IPS-11a (cell line): ENCODE measurements around the gene REL.
"Not testable (repeated sequence)": the region's sequence is repeated elsewhere in the genome, so short reads cannot be mapped to it uniquely, and the experiment has no call there.

Experiments used
- H3K4me3 ChIP-seq: one replicate; pipeline ENCODE4 v1.5.1; 2013; ENCODE audit warnings: low read depth, low read length, control low read depth

The REL gene

DNA sequence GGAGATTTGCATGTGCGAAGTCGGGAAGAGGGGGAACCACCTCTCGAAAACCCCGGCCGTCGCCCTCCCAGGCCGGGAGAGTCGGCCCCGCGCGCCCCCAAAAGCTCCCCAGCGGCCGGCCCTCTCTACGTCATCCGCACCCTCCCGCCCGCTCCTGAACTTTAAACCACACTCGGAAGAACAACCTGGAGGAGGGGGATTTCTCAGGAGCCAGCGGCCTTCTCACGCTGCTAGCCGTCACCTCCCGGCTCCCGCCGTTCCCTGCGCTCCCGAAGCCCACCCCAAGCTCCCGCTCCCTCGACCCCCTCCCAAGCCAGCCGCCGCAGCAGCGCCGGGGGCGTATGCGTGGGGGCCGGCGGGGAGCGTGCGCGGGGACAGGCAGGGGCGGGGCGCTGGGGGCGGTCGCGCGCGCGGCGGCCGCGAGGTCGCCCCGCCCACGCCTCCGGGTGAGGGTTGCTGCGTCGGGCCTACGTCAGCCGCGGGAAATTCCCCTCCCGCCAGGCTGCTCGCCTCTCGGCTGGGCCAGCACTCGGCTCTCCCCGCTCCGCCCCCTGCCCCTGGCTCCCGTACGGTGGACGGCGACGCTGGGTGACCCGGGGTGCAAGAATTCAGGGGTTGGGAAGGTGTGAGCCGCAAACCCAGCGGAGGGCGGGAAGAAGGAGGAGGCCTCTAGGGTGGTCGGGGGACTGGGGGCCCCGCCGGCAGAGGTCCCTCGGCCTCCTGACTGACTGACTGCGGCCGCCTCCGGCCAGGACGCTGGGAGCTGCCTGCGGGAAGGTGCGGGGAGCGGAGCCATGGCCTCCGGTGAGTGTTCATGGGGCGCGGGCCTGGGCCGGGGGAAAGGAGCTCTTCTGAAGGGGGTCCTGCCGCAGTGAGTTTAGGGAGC, at the start of gene REL:
TSS of gene REL (plus strand) at position 528 of the 886 bp plus-strand sequence. CDS start at position 795, 267 bp downstream.
- H3K4me3 ChIP-seq, result peak within 1 kb of the TSS; percentile 78

- H3K4me3 ChIP-seq, result no peak overlapping the region
These were observed 49.5 kb upstream of the REL start for GRCh38 chr2:60831921-60832320.

GRCh38 chr2:60832621-60833020, 48.8 kb upstream of the REL start:
- H3K4me3 ChIP-seq, result no peak overlapping the region

DNA sequence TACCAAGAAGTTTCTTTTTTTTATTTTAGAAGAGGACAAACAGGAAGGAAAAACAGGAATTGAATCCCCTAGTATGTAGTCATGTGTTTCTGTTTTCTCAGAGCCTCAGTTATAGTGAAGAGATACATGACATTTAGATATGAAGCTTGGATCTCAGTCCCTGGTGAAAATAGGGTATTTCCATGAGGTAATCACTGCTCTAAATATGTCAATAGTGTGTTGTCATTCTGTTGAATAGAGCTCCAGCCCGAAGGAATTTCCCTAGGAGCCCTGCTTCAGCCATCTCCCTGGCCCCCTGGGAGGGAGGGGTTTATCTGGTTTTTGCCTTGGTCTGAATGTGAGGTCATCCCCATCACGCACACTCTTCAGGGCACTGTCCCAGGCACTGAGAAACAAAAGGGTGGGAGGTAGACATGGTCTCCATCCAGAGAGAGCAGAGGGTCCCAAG, 47.1 kb upstream of the REL start:
- no peak overlapping the region for H3K4me3 ChIP-seq

- no peak overlapping the region for H3K4me3 ChIP-seq
These were observed 44.9 kb upstream of the REL start for GRCh38 chr2:60836491-60836890.

DNA sequence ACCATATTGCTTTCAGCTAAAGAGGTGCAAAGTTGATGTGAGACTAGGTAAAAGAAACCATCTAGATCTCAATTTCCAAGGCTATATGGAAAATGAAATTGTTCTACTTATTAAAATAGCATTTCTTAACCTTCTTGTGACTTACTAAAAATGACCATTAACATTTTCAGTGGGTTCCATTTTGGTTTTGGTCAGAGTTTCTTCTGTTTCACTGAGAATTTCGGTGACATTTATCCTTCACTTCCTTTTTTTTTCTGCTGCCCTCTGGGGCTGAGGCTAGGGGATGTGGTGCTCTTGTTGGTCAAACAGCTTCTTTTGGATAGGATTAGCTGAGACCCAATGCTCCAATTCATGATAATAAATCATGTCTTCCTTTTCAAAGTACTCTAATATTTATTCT, 44.3 kb upstream of the REL start:
- no peak overlapping the region for H3K4me3 ChIP-seq

- H3K4me3 ChIP-seq, result no peak overlapping the region
These were observed 42.9 kb upstream of the REL start for GRCh38 chr2:60838481-60838880.

- H3K4me3 ChIP-seq, result no peak overlapping the region
These were observed 42.1 kb upstream of the REL start for GRCh38 chr2:60839126-60839813.

GRCh38 chr2:60840880-60841279, 40.5 kb upstream of the REL start:
- no peak overlapping the region for H3K4me3 ChIP-seq

DNA sequence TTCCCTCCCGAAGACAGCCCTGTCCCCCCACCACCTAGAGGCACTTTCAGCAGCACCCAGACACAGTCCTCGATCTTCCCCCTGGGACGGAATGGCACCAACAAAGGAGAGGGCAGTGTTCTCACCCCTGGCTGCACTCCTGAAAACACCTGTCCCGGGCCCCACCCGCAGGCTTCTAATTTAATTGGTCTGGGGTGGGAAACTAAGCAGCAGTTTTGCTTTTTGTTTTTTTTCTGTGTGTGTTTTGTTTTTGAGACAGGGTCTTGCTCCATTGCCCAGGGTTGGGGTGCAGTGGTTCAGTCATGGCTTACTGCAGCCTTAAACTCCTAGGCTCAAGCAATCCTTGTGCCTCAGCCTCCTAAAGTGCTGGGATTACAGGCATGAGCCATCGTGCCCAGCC, 38.4 kb upstream of the REL start:
- H3K4me3 ChIP-seq, result no peak overlapping the region

- H3K4me3 ChIP-seq, result no peak overlapping the region
These were observed 37.3 kb upstream of the REL start for GRCh38 chr2:60844105-60844504.

- no peak overlapping the region for H3K4me3 ChIP-seq
These were observed 33.5 kb upstream of the REL start for GRCh38 chr2:60847854-60848253.

DNA sequence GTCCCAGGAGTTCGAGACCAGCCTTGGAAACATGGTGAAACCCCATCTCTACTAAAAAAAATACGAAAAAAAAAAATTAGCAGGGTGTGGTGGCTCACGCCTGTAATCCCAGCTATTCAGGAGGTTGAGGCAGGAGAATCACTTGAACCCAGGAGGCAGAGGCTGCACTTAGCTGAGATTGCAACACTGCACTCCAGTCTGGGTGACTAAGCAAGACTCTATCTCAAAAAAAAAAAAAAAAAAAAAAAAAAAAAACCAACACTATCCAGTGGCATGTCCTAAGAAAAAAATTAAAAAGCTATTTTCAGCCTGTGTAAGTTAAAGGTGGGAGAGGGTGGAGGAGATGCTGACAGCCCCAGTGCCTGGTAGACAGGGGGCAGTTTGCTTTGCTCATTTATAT, 32.2 kb upstream of the REL start:
- H3K4me3 ChIP-seq, result no peak overlapping the region

DNA sequence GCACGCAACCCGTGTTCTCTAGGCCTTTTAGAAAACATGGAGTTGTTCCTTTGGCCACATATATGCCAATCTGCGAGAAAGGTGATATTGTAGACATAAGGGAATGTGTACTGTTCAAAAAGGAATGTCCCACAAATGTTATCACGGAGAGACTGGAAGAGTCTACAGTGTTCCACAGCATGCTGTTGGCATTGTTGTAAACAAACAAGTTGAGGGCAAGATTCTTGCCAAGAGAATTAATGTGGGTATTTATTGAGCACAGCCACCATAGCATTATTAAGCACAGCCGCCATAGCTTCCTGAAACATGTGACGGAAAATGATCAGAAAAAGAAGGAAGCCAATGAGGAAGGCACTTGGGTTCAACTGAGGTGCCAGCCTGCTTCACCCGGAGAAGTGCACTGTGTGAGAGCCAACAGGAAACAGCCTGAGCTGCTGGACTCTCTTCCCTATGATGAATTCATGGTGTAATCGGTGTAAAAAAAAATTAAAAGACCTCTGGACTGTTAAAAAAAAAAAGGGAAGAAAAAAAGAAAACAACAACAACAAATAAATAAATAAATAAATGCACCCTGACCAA, 29.0 kb upstream of the REL start:
- no peak overlapping the region for H3K4me3 ChIP-seq

DNA sequence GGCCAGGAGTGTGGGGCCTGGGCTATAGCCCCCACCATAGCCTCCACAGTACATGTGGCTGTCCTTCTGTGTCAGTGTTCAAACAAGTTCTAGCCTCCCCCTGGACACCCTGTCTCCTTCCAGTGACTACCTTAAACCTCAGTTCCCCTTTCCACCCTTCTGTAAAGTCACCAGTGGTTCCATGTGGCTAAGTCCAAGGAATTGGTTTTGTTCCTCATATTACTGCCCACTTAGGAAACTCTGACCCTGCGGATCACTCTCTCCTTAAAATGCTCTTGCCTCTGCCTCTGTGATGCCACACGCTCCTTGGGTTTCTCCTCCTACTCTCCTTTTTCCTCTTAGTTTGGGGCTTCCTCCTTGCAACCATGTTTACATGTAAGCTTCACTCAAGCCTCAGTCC, 27.8 kb upstream of the REL start:
- H3K4me3 ChIP-seq, result no peak overlapping the region

- no peak overlapping the region for H3K4me3 ChIP-seq
These were observed 25.2 kb upstream of the REL start for GRCh38 chr2:60855989-60856669.

DNA sequence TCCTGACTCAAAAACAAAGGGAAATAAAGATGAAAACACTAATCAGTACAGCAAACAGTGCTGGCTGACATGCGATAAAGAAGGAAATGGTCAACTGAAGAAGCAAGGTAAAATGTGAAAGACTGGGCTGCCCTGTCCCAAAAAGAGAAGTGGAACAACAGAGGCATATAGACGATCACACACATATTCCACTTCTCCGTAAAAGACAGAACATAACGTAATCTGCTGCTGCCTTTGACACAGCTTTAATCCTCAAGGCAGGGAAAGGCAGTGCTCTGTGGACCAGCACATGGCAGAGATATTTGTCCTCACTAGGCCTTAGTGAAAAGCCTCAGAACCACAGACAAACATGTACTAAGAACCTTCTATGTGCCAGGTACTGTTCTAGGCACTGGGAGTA, 24.3 kb upstream of the REL start:
- no peak overlapping the region for H3K4me3 ChIP-seq

- no peak overlapping the region for H3K4me3 ChIP-seq
These were observed 22.5 kb upstream of the REL start for GRCh38 chr2:60858897-60859311.

- no peak overlapping the region for H3K4me3 ChIP-seq
These were observed 19.6 kb upstream of the REL start for GRCh38 chr2:60861736-60862135.

GRCh38 chr2:60862642-60863041, 18.7 kb upstream of the REL start:
- H3K4me3 ChIP-seq, result no peak overlapping the region

DNA sequence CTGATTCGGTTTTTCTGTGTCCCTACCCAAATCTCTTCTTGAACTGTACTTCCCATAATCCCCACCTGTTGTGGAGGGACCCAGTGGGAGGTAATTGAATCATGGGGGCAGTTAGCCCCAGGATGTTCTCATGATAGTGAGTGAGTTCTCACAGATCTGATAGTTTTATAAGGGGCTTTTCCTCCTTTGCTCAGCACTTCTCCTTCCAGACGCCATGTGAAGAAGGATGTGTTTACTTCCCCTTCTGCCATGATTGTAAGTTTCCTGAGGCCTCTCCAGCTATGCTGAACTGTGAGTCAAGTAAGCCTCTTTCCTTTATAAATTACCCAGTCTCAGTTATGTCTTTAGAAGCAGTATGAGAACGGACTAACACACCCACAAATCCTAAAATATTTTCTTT, 16.0 kb upstream of the REL start:
- H3K4me3 ChIP-seq, result not testable (repeated sequence)
